HepG2 (cell line): ENCODE measurements around the gene DNMBP. TPM values are rescaled to one million over a fixed set of nuclear protein-coding genes. Genes with fewer than 3 reads are reported as not detected.

Source experiments
- NFYB ChIP-seq: sonication (generic); formaldehyde crosslinking; IDR thresholded peaks from 2 replicates; pipeline ENCODE4 v1.4.0; 2020; ENCODE audit warnings: missing genetic modification reagents
- ZNF446 ChIP-seq: sonication (generic); formaldehyde crosslinking; IDR thresholded peaks from 2 replicates; pipeline ENCODE4 v1.5.0; 2020; ENCODE audit warnings: mild to moderate bottlenecking, missing genetic modification reagents
- polyA plus RNA-seq, 8 experiments: library from polyadenylated mRNA; depleted of rRNA in 3 of 8; stranded (reverse) in 7 of 8; unstranded in 1 of 8; fragments of >200 nt; fragmentation: Illumina TruSeq in 4 of 8; extraction: Trizol in 4 of 8; gene quantifications; 2 replicates each; pipeline versions ENCODE4 v1.2.1 to v1.2.3, GENCODE V29; 2011 to 2016; ENCODE audit warnings: low read depth in 4 of 8, missing spikeins in 1 of 8, mixed read lengths in 1 of 8; ENCODE audit not compliant: insufficient read depth in 1 of 8
- total RNA-seq, 5 experiments: library from RNA; depleted of rRNA; stranded (reverse); fragments of >200 nt; fragmentation: Illumina TruSeq; extraction: Trizol; gene quantifications; 2 replicates each; pipeline ENCODE4 v1.2.3, GENCODE V29; 2016; ENCODE audit warnings: low read depth in 1 of 5
- TF ChIP-seq, protein P1 (sequence below): sonication (generic); formaldehyde crosslinking; IDR thresholded peaks from 2 replicates; pipeline ENCODE4 v1.4.0; 2020; ENCODE audit warnings: missing genetic modification reagents, borderline replicate concordance
- TF ChIP-seq, protein P2 (sequence below): IDR thresholded peaks from 2 replicates; pipeline ENCODE4 v1.6.1; 2018; ENCODE audit warnings: missing genetic modification reagents, mild to moderate bottlenecking, missing compliant biosample characterization
- TF ChIP-seq, protein P3 (sequence below): sonication (generic); formaldehyde crosslinking; IDR thresholded peaks from 2 replicates; pipeline ENCODE4 v1.4.0; 2020; ENCODE audit warnings: missing genetic modification reagents

Gene DNMBP
- total and polyA plus RNA-seq, 2 of the 13 experiments (the other 11 are each of a cell fraction or from before 2014, with no cell fraction given), result 3.6 to 6.3 TPM

DNA sequence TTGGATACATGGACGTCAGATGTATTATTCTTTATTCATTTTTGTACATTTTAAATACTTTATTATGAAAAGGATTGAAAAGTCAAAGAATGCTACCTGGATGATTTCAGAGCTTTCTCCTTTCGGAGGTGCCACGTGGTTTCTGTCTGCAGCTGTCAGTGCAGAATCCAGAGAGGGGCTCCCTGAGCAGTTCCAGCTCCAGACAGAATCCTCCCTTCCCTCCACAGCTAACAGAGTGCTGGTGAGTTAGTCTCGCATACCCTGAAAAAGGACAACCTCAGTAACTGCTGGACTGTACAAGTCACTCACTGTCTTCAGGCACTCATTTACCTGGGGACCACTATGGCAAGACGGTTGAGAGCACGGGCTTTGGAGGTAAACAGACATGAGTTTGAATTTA is 10.9 kb downstream of the DNMBP start (continued):
- TF ChIP-seq, protein P1, sequence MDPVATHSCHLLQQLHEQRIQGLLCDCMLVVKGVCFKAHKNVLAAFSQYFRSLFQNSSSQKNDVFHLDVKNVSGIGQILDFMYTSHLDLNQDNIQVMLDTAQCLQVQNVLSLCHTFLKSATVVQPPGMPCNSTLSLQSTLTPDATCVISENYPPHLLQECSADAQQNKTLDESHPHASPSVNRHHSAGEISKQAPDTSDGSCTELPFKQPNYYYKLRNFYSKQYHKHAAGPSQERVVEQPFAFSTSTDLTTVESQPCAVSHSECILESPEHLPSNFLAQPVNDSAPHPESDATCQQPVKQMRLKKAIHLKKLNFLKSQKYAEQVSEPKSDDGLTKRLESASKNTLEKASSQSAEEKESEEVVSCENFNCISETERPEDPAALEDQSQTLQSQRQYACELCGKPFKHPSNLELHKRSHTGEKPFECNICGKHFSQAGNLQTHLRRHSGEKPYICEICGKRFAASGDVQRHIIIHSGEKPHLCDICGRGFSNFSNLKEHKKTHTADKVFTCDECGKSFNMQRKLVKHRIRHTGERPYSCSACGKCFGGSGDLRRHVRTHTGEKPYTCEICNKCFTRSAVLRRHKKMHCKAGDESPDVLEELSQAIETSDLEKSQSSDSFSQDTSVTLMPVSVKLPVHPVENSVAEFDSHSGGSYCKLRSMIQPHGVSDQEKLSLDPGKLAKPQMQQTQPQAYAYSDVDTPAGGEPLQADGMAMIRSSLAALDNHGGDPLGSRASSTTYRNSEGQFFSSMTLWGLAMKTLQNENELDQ (CRISPR knock-in tag), result no peak
- no peak for TF ChIP-seq ZNF446 (CRISPR knock-in tag)
- TF ChIP-seq, protein P2, sequence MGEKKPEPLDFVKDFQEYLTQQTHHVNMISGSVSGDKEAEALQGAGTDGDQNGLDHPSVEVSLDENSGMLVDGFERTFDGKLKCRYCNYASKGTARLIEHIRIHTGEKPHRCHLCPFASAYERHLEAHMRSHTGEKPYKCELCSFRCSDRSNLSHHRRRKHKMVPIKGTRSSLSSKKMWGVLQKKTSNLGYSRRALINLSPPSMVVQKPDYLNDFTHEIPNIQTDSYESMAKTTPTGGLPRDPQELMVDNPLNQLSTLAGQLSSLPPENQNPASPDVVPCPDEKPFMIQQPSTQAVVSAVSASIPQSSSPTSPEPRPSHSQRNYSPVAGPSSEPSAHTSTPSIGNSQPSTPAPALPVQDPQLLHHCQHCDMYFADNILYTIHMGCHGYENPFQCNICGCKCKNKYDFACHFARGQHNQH, result no peak
- TF ChIP-seq, protein P3, sequence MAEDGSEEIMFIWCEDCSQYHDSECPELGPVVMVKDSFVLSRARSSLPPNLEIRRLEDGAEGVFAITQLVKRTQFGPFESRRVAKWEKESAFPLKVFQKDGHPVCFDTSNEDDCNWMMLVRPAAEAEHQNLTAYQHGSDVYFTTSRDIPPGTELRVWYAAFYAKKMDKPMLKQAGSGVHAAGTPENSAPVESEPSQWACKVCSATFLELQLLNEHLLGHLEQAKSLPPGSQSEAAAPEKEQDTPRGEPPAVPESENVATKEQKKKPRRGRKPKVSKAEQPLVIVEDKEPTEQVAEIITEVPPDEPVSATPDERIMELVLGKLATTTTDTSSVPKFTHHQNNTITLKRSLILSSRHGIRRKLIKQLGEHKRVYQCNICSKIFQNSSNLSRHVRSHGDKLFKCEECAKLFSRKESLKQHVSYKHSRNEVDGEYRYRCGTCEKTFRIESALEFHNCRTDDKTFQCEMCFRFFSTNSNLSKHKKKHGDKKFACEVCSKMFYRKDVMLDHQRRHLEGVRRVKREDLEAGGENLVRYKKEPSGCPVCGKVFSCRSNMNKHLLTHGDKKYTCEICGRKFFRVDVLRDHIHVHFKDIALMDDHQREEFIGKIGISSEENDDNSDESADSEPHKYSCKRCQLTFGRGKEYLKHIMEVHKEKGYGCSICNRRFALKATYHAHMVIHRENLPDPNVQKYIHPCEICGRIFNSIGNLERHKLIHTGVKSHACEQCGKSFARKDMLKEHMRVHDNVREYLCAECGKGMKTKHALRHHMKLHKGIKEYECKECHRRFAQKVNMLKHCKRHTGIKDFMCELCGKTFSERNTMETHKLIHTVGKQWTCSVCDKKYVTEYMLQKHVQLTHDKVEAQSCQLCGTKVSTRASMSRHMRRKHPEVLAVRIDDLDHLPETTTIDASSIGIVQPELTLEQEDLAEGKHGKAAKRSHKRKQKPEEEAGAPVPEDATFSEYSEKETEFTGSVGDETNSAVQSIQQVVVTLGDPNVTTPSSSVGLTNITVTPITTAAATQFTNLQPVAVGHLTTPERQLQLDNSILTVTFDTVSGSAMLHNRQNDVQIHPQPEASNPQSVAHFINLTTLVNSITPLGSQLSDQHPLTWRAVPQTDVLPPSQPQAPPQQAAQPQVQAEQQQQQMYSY (CRISPR knock-in tag), result no peak
- no peak for TF ChIP-seq NFYB (CRISPR knock-in tag)
